Measurements from ENCODE around the gene SETD1B.

DNA sequence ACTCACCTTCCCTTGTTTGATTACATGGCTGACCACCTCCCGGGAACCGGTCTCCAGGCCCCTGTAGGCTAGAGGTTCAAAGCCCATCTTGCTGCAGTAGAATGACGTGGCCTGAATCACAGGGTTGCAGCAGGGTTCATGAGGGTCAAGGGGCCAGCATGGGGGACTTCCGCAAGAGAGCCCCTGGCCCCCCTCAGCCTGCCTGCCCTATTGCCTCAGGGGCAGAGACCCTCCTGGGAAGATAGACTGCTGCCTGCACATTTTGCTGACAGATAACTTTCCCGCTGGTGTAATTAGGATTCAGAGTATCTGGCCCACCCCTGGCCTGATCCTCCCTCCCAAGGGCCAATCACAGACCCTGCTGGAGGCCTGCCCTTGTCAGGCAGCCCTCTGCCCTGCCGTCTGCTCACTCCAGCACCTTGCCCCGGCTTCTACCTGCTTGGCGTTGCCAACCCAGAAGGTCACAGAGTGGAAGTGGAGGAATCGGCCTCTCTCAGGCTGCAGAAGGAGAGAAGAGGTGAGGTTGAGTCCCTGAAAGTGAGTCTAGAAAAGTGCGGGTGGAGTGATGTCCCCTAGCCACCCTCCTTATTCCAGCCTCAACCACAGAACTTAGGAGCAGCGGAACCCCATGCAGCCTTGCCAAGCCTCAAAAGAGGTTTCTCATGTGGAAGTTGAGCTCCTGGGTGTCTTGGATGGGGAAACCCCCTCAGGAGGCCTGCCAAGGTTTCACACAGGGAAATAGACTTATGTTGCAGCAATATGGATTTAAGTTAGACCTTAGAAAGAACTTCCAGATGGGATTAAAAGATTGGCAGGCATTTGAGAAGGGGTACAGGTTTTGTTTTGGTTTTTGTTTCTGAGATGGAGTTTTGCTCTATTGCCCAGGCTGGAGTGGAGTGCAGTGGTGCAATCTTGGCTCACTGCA is 53.8 kb downstream of the SETD1B start:
- no peak for TF ChIP-seq EZH2 (IDR thresholded peaks at IDR 0.05; ENCODE audit: borderline replicate concordance, low read depth, low read length, poor library complexity, severe bottlenecking)
- TF ChIP-seq, protein P1, sequence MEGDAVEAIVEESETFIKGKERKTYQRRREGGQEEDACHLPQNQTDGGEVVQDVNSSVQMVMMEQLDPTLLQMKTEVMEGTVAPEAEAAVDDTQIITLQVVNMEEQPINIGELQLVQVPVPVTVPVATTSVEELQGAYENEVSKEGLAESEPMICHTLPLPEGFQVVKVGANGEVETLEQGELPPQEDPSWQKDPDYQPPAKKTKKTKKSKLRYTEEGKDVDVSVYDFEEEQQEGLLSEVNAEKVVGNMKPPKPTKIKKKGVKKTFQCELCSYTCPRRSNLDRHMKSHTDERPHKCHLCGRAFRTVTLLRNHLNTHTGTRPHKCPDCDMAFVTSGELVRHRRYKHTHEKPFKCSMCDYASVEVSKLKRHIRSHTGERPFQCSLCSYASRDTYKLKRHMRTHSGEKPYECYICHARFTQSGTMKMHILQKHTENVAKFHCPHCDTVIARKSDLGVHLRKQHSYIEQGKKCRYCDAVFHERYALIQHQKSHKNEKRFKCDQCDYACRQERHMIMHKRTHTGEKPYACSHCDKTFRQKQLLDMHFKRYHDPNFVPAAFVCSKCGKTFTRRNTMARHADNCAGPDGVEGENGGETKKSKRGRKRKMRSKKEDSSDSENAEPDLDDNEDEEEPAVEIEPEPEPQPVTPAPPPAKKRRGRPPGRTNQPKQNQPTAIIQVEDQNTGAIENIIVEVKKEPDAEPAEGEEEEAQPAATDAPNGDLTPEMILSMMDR (conservative IDR thresholded peaks at IDR 0.05; ENCODE audit: low read depth, low read length): no peak

Data from A673 (cell line).